AG10803 (cell line): ENCODE results near the gene SPTBN5.

ENCODE experiments used
- DNase-seq: peaks from one replicate; pipeline ENCODE4 v3.0.0; 2010; ENCODE audit warnings: low read depth
- H3K4me3 ChIP-seq: 2 replicates; pipeline ENCODE4 v1.5.1; 2011; ENCODE audit warnings: mild to moderate bottlenecking, low read length, control low read depth
- CTCF ChIP-seq: conservative IDR thresholded peaks from 2 replicates; pipeline ENCODE4 v1.5.1; 2011; ENCODE audit warnings: mild to moderate bottlenecking, low read length, control low read depth, inconsistent platforms

SPTBN5 gene

GRCh38 chr15:41895957-41896356, 2.1 kb upstream of the SPTBN5 start:
- no peak overlapping the region for H3K4me3 ChIP-seq
- TF ChIP-seq CTCF = no peak
- DNase-seq = no peak

GRCh38 chr15:41895491-41895890, 1.6 kb upstream of the SPTBN5 start:
- TF ChIP-seq CTCF = no peak
- H3K4me3 ChIP-seq = no peak overlapping the region
- no peak for DNase-seq

GRCh38 chr15:41894791-41895463, 1.1 kb upstream of the SPTBN5 start:
- DNase-seq = peak; percentile 71

GRCh38 chr15:41894251-41894790, 468 bp upstream of the SPTBN5 start:
- no peak for TF ChIP-seq CTCF
- H3K4me3 ChIP-seq = peak overlapping the region; percentile 6
- no peak for DNase-seq

More at GRCh38 chr15:41894791-41895463, 1.1 kb upstream of the SPTBN5 start:
- TF ChIP-seq CTCF = peak; percentile 20
- peak overlapping the region; percentile 6 for H3K4me3 ChIP-seq

DNA sequence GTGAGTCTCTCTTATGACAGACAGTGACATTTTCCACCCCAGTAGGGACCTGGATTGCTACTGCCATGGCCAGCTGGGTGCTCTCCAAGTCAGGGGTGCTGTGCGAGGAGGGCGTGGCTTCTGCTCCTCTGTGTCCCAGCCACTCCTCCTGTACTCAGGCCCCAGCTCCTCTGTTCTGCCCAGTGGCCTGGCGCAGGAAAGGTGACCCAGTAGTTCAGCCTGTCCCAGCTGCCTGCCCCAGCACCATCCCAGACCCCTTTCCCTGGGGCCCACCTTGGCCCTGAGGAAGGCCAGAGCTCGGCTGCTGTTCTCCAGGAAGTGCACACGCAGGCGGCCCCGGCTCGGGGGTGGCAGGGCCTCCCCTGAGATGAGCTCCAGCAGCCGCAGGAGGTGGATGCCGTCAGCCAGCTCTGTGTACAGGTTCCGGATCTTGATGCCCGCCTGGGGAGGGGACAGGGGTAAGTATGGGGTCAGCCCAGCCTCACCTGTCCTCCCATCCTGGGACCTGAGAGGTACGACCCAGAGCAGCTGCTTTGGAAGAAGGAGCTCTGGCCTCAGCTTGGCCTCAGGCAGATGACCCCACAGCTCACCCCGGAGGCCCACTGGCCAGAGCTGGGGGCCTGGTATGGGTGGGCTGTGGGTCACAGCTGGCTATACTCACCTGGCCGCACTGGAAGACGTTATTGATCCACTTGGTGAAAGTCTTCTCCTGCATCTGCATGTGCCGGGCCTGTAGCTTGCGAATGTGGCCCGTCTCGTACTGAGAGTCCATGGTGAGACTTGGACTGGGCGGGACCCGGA, 1.0 kb downstream of the SPTBN5 start:
- DNase-seq = no peak
- no peak for TF ChIP-seq CTCF

GRCh38 chr15:41891946-41892345, 1.9 kb downstream of the SPTBN5 start:
- no peak for DNase-seq
- no peak overlapping the region for H3K4me3 ChIP-seq
- no peak for TF ChIP-seq CTCF

More for the DNA sequence above, 1.0 kb downstream of the SPTBN5 start:
- no peak overlapping the region for H3K4me3 ChIP-seq
